ENCODE results near the gene ZNF148.
"Not testable (repeated sequence)": the region's sequence is repeated elsewhere in the genome, so short reads cannot be mapped to it uniquely, and the experiment has no call there.

The ZNF148 gene, protein sequence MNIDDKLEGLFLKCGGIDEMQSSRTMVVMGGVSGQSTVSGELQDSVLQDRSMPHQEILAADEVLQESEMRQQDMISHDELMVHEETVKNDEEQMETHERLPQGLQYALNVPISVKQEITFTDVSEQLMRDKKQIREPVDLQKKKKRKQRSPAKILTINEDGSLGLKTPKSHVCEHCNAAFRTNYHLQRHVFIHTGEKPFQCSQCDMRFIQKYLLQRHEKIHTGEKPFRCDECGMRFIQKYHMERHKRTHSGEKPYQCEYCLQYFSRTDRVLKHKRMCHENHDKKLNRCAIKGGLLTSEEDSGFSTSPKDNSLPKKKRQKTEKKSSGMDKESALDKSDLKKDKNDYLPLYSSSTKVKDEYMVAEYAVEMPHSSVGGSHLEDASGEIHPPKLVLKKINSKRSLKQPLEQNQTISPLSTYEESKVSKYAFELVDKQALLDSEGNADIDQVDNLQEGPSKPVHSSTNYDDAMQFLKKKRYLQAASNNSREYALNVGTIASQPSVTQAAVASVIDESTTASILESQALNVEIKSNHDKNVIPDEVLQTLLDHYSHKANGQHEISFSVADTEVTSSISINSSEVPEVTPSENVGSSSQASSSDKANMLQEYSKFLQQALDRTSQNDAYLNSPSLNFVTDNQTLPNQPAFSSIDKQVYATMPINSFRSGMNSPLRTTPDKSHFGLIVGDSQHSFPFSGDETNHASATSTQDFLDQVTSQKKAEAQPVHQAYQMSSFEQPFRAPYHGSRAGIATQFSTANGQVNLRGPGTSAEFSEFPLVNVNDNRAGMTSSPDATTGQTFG

DNA sequence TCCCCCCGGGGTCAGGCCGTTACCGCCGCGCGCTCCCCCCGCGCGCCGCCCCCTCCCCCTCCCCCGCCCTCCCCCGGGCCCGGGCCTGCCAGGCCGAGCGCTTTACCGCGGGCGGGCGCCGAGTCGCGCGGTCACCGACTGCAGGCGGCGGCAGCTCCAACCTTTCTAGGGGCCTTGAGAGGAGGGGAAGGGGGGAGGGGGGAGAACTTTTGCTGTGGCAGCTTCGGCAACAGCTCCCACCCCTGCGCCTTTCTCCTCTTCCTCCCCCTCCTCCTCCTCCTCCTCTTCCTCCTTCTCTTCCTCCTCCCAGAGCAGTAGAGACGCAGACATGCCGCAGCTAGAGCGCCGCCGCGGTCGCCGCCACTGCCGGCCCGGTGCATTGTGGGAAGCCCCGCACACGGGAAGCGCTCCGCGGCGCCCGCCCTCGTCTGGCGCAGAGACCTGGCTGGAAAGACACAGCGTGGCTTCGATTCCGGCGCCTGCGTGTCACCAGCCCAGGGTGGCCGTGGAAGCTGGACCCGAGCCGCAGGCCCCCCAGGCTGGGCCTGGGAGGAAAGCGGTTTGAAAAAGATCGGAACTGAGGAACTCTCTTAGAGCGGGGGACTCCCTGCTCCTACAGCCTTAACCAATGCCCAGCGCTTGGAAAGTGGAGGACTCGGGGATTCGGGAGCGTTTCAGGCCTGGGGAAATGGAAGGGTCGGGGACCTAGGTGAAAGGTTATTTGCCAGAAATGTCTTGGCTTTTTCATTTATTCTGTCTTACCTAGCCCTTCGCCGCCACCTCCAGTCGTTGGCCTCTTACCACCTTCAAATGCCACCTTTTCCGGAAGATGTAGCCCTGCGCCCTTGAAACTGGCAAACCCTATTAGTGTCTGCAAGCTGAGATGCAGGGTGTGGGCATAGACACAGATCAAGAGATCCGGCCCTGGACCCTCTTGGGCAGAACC is at the start of gene ZNF148:
TSS of gene ZNF148 (minus strand) at position 330 of the 946 bp plus-strand sequence. CDS start 61,685 bp downstream, outside the sequence.
- peak; percentile 80 for DNase-seq

DNA sequence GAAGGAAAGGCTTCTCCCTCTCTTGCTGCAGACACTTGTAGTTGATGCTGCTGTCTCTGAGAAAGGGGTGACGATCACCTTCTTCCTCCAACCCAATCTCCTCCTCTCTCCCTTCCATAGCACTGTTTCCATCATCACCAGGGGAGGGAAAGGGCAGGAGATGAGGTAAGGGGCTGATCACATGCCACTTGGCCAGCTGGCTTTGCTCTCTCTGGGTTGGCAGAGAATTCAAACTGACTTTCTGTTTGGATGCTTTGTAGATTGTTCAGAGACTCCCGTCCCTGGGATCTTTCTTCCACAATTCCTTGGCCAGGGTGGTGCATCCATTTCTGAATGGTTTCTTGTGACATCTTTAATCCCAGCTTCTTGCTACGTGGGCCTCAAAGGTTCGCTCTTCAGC is 43.2 kb upstream of the ZNF148 start:
- DNase-seq, result no peak

DNA sequence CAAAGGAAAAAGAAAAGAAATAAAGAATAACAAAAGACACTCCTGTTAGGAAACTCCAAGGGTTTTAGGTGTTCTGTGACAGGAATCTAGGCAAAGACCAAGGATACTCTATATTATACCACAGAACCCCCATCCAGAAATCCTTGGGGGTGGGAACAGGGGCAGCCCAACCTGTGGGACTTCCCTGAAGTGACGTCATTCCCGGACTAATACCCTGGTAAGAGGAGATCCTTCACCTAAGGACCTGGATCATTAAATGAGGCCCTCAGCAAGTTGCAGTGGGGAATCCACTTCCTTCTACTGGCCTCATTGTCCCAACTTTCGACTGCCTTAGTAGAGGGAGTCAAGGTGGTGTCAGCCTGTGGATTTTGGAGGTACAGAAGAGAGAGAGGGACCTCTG is 41.1 kb upstream of the ZNF148 start:
- no peak for DNase-seq

DNA sequence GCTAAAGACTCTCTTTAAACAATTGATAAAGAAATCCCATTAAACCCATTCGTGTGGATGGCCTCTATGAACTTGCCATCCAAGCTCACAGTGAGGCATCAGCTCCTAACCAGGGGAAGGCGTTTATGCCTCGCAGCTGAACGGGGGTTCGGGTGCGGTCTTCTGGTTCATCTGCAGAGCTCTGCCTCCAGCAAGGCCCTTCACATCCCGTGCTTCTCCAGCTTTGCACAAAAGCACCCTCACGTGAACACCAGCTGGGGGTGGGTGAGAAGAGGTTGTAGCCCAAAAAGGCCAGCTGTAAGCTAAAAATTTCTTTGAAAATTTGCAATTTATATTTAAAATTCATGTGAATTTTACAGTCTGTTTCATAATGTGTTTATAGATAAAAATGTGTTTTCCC is 39.5 kb upstream of the ZNF148 start:
- DNase-seq, result no peak

DNA sequence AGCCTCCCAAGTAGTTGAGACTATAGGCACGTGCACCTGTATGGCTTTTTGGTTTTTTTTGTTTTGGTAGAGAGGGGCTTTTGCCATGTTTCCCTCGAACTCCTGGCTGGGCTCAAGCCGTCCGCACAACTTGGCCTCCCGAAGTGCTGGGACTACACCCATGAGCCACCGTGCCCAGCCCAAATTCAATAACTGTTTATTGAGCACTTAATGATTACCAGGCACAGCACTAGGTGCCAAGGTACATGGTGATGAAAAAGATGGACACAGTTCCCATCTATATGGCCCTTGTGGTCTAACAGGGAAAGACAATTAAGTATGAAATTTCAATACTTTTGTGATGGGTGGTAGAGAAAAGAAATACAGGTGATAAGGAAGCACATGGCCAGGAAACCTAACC is 35.8 kb upstream of the ZNF148 start:
- DNase-seq, result no peak

DNA sequence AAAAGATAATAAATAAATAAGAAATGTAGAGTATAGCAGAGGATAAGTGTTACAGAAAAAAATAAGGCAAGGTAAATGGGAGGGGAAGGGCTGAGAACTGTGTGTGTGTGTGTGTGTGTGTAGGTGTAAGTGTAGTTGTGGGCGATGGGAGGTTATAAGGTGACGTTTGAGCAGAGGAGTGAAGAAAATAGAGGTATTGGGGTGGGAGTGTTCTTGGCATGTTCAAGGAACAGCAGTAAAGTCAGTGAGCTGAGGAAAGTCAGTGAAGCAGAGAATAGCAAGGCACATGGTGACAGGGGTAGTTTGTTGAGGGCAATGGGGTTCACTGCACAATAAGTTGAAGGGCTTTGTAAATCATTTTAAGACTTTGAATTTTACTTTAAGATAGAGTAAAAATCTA is 30.9 kb upstream of the ZNF148 start:
- DNase-seq, result no peak

DNA sequence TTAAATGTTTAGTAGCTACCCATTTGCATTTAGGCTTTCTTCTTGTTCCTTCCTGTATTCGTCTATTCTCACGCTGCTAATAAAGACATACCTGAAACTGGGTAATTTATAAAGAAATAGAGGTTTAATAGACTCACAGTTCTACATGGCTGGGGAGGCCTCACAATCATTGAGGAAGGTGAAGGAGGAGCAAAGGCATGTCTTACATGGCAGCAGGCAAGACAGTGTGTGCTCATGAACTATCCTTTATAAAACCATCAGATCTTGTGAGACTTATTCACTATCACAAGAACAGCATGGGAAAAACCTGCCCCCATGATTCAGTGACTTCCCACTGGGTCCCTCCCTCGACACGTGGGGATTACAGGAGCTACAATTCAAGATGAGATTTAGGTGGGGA is 30.4 kb upstream of the ZNF148 start:
- not testable (repeated sequence) for DNase-seq

DNA sequence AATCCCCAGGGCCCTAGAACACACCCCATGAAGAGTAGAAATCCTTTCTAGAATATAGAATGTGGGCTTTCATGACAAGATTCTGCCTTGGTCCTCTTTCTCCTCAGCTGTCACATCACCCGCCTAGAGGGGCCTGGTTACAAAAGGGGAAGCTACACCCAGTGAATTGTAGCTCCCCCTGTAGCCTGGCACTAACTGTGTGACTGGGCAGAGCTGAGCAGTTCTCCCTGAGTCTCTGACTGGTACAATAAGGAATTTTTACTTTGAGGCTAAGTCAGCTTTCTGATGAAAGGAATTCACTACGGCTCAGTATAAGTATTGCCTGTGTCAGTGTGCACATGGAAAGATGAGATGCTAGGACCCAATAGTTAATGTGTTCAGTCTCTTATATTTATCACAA is 28.7 kb upstream of the ZNF148 start:
- DNase-seq, result no peak

DNA sequence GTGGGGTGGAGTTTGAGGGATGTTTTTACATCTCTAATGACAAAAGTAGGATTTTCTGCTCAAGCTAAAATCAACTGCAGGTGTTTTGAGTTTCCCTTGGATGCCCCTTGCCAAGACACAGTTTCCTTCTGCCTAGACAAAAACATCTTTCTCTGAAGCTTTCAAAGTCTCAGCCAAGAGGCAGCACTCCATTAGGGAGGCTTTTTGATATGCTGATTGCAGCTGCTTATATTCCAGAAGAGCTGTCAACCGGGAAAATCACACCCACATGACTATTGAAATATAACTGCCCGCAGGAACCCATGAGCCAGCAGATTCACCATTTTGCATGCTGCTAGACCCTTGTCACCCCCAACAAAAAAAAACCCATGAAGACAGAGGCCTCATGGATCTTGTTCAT is 27.5 kb upstream of the ZNF148 start:
- DNase-seq, result no peak

DNA sequence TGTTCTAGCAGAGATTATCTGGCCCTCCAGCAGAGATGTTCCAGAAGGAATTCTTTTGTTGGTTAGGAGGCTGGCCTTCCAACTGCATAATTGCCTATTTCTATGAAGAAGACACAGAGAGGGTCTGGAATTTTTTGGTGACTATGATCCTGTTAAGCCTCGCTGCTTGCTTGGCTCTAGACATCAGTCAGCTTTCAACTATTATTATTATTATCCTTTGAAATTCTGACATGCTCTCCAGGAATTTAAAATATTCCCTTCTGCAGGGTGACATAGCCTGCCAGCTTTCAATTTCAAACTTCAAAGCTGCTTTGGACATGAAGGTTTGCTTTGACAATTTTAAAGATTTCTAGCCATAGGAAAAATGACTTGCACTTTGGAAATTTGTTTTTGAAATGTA is 26.3 kb upstream of the ZNF148 start:
- no peak for DNase-seq

DNA sequence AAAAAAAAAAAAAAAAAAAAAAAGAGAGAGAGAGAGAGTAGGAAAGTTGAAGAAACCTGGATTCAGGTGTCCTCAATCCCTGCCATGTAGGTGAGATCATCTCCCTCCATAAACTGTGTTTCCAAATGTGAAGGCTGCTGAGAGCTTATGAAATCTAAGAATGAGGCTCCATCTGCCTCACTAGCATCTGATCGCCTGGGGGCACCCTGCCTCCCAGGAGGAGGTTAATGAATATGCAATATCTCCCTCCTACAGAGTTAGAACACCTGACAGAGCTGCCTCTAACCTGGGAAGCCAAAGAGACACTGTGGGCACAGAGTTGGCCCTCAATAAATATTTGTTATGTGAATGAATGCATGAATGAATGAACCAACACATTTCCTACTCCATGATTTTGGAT is 23.8 kb upstream of the ZNF148 start:
- no peak for DNase-seq

DNA sequence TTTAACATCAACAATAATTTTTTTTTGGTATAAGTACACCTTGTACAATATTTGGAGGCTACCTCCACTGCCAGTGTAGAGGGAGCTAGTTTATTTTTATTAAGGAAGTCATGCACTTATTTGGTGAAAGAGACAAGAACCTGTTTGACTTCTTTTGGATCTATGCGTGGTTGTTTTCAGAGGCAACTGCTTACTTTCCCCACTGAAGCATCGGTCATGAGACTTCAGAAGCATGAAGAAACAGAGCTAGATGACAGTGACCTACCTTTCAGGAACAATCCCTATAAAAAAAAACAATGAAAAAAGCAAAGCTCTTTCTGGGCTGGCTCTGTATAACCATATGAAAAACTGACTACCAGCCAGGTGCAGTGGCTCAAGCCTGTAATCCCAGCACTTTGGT is 20.0 kb upstream of the ZNF148 start:
- no peak for DNase-seq

DNA sequence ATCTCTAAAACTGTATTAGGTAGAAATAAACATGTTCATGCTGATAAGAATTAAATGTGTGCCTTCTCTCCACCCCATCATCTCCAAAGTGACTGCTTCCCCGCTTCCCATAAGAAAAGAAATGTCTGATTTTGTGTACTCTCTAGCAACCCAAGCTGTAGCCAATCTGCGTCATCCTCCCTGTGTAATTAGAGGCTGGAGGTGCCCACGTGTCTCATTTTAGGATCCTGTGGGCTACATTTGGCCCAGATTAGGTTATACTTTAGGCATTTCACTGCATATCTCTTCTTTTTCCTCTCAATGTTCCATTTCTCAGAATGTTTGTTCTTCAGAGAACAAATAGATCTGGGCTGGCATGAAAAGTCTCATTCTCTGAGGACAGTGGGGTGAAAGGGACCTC is 19.3 kb upstream of the ZNF148 start:
- no peak for DNase-seq

DNA sequence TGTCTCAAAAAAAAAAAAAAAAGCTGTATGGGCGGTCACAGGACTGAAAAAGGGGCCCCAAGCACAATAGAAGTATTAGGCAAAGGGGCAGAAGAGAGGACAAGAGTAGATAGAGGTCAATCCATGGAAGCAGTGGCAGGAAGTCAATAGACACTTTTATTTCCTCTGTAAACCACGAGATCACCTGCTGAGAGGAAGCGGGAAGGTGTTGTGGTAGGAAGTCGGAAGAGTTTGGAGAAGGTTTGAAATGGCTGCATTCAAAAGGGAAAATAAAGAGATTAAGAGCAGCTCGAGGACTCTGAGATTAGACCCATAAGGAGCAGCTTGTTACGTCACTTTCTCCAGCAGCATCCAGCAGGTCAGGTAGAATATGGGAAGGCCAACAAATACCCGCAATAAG is 14.2 kb upstream of the ZNF148 start:
- DNase-seq, result no peak

DNA sequence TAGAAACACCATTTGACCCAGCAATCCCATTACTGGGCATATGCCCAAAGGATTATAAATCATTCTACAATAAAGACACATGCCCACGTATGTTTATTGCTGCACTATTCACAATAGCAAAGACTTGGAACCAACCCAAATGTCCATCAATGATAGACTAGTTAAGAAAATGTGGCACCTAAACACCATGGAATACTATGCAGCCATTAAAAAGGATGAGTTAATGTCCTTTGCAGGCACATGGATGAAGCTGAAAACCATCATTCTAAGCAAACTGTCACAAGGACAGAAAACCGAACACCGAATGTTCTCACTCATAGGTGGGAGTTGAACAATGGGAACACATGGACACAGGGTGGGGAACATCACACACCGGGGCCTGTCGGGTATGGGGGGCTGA is 13.2 kb upstream of the ZNF148 start:
- DNase-seq, result not testable (repeated sequence)

DNA sequence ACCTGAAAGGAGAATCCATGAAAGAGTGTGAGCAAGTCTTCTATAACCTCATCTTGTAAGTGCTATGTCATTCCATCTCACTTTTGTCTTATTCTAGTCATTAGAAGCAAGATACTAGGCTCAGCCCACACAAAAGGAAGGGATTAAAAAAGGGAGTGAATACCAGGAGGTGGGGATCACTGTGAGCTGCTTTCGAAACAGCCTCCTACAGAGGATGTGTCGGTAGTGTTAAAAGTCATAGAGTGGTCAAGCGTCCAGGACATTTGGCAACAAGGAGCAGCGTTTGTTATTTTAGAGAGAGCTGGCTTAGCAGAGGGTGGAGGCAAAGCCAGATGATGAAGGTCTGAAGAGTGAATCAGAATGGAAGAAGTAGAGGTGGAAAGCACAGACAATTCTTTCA is 11.7 kb upstream of the ZNF148 start:
- no peak for DNase-seq

DNA sequence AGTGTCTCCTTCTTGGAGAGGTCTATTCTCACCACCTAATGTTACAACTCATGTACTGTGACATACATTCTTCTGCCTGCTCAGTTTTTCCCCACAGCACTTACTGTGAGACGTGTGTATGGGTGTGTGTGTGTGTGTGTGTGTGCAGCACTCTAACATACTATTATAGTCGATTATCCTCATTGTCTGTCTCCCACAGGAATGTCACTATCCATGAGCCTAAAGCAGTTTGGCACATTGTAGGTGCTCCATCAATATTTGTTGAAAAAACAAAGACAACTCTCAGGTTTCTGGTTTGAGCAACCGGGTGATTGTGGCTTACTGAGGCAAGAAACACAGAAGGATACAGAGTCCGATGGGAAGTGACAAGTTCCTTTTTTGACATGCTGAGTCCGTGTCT is 8.6 kb upstream of the ZNF148 start:
- DNase-seq, result no peak

DNA sequence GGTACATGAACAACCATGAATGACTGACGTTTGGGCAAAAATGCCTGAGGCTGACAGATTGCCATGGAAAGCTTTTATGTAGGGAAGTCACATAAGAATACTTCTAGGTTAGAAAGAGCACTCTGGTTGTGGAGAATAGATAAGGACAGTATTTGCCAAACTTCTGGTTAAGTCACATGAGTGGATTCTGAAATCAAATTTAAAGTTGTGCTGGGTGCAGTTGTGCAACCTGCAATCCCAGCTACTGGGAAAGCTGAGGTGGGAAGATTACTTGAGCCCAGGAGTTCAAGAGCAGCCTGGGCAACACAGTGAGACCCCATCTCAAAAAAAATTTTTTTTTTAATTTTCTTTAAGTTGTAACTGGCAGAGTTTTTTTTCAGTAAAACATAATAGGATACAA is 7.2 kb upstream of the ZNF148 start:
- DNase-seq, result no peak

DNA sequence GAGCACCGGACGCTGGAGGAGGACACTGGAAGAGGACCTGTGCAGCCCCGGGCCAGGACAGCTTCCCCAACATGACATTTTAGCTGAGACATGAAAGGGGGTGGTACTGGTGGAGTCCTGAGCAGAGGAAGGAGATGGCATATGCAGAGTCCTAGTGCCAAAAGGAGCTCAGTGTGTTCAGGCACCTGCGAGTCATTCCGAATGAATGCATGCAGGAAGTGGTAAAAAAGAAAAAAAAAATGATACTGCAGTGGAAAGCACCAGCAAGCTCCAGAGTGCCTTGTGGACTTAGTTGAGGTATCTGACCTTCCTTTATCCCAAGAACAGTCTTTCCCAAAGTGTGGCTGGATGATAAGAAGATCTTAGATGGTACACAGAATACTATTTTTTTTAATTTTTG is 6.6 kb upstream of the ZNF148 start:
- no peak for DNase-seq

DNA sequence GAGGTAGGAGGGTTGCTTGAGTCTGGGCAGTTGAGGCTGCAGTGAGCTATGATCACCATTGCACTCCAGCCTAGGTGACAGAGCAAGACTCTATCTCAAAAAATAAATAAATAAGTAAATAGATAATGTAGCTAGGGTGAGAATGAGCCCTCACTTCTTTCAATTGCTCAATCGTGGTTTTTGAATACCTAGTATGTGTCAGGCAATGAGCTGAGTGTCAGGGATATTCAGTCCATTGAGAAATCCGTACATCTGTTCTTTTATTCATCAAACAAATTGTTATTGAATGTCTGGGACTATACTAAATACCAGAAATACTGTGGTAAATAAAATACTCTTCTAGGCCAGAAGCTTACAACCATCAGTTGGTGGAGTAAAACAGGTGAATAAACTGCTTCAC is 6.2 kb upstream of the ZNF148 start:
- no peak for DNase-seq

DNA sequence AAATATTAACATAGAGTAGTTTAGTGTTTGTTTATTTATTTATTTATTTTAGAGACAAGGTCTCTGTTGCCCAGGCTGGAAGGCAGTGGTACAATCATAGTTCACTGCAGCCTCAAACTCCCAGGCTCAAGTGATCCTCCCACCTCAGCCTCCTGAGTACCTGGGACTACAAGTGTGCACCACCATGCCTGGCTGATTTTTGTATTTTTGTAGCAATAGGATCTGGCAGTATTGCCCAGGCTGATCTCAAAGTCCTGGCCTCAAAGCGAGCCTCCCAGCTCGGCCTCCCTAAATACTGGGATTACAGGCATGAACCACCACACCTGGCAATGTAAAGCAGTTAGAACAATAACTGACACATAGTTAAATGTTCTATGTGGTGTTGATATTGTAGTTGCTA is 4.4 kb upstream of the ZNF148 start:
- no peak for DNase-seq

DNA sequence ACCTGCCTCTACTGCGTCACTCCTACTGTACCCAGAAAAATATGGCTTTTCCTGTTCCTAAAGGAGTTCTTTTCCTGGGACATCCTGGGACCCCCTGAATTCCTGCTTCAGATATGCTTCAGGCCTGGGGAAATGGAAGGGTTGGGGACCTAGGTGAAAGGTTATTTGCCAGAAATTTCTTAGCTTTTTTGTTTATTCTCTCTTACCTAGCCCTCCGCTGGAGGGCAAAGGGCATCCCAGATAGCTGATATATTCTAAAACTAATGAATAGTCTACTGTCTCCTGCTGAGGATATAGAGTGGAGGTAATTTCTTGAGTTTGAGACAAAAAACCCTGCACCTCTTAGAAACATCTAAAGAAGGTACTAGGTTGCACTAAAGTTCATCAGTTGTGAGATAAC is 3.6 kb upstream of the ZNF148 start:
- DNase-seq, result no peak

DNA sequence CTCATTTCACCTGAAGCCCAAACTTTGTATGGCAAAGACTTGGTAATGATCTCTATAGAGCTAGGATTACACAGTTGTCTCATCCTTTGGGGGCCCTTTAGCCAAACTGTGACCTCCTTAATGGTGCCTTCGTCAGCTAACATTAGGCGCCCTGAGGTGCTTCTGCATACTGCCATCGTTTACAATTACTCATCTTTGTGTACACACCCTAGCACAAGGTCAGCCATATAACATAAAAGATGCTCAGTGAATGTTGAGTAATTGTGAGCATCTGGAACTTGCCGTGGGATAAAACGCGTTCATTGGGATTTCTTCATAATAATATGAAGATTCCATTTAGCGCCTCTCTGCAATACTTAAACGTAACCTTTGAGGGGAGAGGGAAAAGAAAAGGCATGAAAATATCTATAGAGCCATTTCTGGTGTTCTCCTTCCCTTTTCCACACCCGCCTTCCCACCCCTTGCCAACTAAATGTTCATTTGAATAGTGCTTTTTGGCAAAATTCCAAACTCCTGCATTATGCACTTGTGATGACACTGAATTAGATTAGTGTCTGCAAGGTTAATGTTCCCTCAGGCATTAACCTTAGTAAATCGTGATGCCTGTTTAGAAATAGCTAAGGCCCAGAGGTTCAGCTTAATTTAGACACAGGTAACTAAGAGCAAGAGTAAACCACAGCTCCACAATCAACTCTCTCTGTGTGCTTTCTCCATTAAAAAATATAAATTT is 990 bp upstream of the ZNF148 start:
- no peak for DNase-seq
